ENCODE results near the gene ORC6.
"Not testable (repeated sequence)": the region's sequence is repeated elsewhere in the genome, so short reads cannot be mapped to it uniquely, and the experiment has no call there.

ORC6 gene

DNA sequence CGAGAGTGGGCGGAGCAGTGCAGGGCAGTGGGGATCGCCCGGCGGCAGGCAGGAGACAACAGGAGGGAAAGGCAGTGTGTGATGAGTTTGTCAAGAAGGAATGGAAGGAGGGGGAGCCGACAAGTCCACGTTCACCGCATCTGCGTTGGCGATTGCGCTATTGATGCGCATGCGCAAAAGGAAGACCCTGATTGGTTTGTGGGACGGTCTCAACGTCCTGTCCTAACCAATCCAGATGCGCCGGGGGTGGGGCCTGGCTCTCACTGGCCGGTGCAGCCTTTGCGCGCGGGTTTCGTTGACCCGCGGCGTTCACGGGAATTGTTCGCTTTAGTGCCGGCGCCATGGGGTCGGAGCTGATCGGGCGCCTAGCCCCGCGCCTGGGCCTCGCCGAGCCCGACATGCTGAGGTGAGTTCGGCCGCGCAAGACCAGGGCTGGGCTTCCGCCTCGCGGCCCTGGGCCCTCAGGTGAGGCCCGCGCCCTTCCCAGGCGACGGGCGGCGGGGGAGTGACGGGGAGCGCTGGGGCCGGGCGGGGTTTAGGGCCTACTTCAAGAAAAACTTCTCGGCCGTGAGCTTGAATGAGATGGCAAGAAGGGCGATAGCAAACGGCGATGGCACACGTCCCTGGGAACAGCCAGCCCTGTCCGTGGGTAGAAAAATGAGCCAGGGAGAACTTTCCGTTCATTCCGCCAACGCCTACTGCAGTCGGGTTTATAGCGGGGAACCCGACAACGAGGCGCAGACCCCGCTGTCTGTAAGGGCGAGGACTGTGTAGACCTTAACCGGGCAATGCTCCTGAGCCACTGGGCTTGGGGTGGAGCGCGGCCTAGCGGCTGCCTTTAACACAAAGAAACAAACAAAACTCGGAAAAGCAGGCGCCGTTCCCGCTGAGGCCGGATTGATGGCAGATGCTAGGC lies at the start of gene ORC6:
Gene ORC6, plus strand, starts transcription at position 295 of the 916 bp plus-strand sequence. Its CDS starts 47 bp downstream, at position 342.
- peak; percentile 89 for DNase-seq

DNA sequence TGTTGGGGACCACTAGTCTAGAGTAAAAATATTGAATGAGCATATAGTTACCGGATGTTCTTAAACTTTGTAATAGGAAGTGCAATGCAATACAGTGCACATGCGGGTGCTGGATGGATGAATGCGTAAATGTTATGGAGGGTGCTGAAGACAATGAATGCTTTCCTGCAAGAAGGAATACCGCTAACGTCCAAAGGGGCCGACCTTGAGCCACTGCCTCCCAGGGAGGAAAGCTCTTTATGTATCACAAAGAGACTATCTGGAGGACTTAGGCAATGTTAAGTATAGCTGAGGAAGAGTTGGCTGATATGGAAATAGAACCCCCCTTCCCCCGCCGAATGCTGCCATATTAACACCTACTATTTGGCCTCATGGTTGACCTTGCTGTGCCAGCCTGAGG lies 40.8 kb upstream of the ORC6 start:
- no peak for DNase-seq

DNA sequence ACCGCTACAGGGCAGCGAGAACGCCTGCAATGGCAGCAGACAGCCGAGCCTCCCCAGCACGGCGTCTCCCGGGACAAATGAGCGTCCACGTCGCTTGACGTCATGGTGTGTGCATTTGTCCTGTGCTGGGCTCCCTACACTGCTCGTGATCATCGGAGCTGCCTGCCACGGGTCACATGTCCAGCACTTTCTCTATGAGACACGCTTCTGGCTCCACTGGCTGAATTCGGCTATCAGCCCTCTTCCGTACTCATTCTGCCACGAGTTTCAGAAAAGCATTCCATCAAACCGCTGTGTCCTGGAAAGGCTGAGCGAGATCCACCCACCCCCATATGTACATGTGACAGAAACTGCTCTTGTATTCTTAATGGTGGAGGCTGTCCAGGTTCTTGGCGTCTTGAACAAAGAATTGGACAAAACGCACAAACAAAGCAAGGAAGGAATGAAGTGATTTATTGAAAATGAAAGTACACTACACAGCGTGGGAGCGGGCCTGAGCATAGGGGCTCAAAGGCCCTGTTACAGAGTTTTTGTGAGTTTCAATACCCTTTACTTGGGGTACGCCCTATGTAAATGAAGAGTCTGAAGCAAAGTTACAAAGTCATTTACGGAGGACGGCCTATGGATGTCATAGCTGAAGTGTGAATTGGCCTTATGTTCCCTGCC lies 39.7 kb upstream of the ORC6 start:
- DNase-seq = no peak

DNA sequence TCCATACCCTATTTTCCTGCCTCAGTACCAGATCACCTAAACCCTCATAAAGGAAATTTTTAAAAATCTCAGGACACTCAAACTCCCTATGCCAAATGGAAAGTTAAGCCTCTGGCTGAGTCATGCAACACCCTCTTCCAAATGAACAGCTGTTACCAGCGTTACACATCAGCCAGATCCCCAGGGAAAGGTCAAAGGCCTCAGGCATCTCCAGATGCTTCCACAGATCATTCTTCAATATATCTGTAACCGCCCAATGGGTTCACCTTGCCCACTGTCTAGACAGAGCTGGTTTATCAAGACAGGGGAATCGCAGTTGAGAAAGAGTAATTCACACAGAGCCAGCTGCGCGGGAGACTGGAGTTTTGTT lies 39.2 kb upstream of the ORC6 start:
- DNase-seq = no peak

DNA sequence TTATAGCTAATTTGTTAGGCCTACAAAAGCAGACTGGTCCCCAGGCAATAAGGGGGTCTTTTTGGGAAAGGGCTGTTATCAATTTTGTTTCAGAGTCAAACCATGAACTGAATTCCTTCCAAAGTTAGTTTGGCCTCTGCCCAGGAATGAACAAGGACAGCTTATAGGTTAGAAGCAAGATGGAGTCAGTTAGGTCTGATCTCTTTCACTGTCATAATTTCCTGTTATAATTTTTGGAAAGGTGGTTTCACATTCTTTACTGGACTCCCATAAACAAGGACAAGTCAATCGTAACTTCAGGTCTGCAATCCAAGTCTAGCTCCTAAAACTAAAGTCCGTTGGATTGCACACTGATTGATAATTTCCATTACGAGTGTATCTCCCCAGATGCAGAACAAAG lies 38.2 kb upstream of the ORC6 start:
- DNase-seq = no peak

GRCh38 chr16:46658925-46659324 lies 30.5 kb upstream of the ORC6 start:
- no peak for DNase-seq

GRCh38 chr16:46662123-46662522 lies 27.3 kb upstream of the ORC6 start:
- DNase-seq = no peak

DNA sequence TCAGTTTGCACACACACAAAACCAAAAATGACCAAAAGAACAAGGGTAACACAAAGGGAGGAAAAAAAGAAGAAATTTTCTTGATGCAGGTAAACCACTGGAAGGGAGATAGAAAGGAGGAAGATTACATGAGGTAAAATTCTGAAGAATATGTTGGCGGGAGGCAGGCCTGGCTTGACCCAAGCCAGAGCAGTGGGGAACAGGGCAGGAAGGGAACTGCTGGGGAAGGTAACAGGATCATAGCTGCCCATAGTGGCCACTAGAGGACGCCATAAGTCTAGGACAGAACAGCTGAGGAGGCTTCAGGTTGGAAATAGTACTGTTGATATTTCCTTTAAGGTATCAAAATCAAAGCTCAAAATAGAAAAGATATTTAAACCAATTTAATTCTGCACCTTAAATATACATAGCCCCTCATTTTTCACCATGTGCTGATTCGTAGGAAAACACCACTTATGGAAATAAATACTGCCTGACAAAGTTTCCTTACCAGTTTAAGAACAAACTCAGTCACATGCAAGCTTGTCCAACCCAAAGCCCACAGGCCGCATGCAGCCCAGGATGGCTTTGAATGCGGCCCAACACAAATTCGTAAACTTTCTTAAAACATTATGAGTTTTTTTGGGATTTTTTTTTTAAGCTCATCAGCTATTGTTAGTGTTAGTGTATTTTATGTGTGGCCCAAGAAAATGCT lies 16.0 kb upstream of the ORC6 start:
- DNase-seq = peak; percentile 40

DNA sequence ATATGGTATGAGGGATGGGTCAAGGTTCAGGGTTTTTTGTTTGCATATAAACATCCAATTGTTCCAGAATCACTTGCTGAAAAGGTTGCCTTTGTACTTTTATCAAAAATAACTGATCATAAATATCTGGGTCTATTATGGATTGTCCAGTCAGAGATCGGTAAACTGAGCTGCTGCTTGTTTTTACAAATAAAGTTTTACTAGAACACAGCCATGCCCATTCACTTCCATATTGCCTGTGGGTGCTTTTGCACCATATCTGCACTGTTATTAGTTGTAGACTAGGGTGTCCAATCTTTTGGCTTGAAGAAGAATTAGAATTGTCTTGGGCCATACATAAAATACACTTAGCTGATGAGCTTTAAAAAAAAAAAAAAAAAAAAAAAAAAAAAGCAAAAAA lies 11.5 kb upstream of the ORC6 start:
- not testable (repeated sequence) for DNase-seq

GRCh38 chr16:46681867-46682266 lies 7.6 kb upstream of the ORC6 start:
- DNase-seq = not testable (repeated sequence)

DNA sequence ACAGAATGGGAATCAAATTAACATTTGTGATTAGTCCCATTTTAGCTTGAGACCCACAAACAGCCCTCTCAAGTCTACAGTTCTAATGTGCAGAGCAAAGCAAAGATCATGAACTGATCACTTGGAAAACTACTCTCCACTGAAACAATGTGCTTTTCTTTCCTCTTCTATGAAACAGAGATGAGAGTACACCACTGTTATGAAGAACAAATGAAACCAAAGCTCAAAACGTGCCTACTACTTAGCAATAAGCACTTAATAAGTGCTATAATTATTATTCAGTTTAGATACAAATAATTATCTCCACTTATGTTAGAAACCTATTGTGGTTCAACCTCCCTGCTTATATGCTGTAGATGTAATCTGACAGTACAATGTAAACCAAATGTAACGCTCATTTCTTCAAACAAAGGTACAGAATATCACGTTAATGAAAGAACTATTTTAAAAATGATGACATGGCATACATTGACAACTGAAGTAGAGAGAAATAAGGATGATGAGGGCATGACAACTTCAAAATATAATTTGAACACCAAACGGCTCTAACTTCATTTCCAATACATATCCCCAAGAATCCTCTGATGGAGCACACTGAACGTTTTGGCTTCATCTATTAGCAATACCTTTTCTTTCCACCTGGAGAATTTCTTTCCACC lies 2.5 kb upstream of the ORC6 start:
- no peak for DNase-seq

DNA sequence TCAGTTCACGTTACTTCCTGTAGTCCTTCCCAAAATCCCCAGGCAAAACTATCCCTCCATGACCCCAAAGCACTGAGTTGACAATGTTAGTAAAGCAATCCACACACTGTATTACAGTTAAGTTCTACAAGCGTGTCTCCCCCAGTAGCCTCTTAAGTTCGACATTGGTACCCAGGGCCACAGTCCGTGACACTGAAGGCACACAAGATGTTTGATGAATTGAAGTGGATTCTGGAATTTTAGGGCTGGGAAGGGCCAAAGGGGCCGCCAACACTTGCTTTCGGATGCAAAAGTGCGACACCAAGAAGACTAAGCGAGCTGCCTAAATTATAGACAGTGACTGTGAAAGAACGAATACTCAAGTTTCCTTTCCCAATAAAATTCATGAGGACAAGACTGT lies 2.0 kb upstream of the ORC6 start:
- no peak for DNase-seq

GRCh38 chr16:46688101-46688653 lies 1.3 kb upstream of the ORC6 start:
- no peak for DNase-seq

- DNase-seq = peak; percentile 94
Measured at GRCh38 chr16:46688654-46689364, 650 bp upstream of the ORC6 start, which contains the start of gene VPS35. VPS35 (minus strand) TSS chr16:46689178; CDS start chr16:46689133, 45 bp downstream.

DNA sequence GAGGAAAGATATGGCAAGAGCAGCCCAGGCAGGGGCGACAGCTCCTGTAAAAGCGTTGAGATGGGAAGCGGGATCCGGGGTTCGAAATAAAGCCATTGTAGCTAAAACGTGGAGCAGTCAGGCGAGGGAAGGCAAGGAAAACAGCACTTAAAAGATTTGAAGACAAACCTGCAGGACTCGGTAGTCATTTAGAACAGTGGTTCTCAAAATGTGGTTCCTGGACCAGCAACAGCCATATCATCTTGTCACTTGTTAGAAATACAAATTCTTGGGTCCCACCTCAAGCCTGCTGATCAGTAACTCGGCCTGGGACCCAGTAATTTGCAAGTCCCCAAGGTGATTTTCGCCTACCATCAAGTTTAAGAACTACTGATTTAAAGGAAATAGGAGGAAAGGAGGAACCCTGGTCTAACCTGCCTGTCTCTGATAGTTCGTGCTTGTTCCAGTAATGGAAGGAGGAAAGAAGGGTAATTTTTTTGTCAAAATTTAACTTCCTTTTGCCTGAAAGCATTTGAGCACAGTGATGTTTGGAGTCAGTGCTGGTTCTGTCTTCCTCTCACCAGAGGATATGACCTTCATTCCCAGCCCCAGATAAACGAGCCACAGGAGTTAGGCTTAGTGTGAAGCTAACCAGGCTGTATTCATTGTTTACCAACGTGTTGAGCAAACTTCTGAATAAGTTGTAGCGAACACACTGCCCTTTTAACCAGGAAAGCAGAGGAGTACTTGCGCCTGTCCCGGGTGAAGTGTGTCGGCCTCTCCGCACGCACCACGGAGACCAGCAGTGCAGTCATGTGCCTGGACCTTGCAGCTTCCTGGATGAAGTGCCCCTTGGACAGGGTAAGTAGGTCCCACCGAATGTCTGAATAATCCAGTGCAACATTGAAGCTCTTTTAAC lies 1.1 kb downstream of the ORC6 start:
- DNase-seq = no peak

GRCh38 chr16:46691726-46692125 lies 2.3 kb downstream of the ORC6 start:
- no peak for DNase-seq

DNA sequence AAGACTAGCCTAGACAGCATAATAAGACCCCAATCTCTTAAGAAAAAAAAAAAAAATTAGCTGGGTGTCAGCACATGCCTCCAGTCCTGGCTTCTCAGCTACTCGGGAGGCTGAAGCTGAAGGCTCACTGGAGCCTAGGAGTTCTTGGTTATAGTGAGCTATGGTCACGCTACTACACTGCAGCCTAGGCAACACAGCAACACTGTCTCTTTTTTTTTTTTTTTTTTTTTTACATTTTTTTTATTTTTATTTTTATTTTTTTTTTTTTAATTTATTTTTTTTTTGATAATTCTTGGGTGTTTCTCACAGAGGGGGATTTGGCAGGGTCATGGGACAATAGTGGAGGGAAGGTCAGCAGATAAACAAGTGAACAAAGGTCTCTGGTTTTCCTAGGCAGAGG lies 4.1 kb downstream of the ORC6 start:
- no peak for DNase-seq

DNA sequence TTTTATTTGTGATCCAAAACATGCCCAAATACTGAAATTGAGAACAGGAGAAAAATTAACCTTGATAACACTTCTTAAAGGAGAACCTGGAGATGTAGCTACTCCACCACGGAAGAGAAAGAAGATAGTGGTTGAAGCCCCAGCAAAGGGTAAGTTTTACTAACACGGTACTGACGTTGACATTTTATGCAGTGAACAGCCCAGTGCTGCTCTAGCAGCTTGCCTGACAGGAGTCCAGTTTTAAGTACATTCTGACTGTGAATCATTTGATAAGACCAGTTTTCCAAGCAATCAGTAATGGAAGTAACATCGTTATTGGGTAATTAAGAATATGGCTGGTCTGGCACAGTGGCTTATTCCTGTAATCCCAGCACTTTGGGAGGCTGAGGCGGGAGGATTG lies 6.5 kb downstream of the ORC6 start:
- no peak for DNase-seq

DNA sequence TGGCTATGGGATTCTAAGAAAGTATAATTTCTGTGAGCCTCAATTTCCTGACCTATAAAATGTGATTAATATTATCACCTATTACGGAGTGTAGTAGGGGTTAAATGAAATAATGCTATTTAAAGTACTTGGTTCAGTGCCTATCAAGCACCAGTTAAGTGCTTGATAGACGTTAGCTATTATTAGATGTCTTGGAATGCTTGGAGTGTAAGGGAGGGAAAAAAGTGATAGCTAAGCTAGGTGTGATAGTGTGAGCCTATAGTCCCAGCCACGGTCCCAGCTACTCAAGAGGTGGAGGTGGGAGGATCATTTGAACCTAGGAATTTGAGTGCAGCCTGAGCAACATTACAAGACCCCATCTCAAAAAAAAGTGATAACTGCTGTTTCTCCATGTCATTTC lies 7.5 kb downstream of the ORC6 start:
- DNase-seq = no peak

DNA sequence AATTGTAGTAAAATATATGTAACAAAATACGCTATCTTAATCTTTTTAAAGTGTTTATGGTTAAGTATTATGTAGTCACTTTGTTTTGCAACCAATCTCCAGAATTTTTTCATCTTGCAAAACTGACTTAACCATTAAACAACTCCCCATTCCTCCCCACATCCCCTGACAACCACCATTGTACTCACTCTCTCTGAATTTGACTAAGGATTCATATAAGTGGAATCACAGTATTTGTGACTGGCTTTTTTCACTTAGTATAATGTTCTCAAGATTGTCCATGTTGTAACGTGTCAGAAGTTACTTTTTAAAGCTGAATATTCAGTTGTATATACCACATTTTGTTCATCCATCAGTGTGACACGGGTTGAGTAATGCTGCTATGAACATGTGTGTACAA lies 10.6 kb downstream of the ORC6 start:
- DNase-seq = no peak

DNA sequence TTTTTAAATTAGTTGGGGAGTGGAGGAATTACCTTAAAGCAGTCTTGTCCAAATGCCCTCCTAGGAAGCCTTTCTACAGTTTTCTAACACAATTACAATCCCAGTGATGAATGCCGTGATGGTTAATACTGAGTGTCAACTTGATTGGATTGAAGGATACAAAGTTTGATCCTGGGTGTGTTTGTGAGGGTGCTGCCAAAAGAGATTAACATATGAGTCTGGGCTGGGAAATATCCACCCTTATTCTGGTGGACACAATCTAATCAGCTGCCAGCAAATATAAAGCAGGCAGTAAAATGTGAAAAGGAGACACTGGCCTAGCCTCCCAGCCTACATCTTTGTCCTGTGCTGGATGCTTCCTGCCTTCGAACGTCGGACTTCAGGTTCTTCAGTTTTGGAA lies 12.2 kb downstream of the ORC6 start:
- no peak for DNase-seq
